H9 (cell line): Measurements from ENCODE around the gene STH. TPM values are rescaled to one million over a fixed set of nuclear protein-coding genes. Genes with fewer than 3 reads are reported as not detected.

Experiments used
- DNase-seq: peaks from one replicate; pipeline ENCODE4 v3.0.0-alpha.2; 2017
- H2AFZ ChIP-seq: one replicate; pipeline ENCODE4 v1.6.1; 2013; ENCODE audit warnings: mild to moderate bottlenecking, low read length, control low read depth, moderate library complexity
- H2AK5ac ChIP-seq: 2 replicates; pipeline ENCODE4 v1.6.1; 2013; ENCODE audit warnings: low read length, control low read depth, mixed read lengths; ENCODE audit not compliant: insufficient read length
- H2BK120ac ChIP-seq: one replicate; pipeline ENCODE4 v1.6.1; 2013; ENCODE audit warnings: low read depth, mild to moderate bottlenecking, low read length, control low read depth, inconsistent platforms; ENCODE audit not compliant: poor library complexity, severe bottlenecking
- H2BK12ac ChIP-seq: 2 replicates; pipeline ENCODE4 v1.6.1; 2013; ENCODE audit warnings: low read length, control low read depth, mixed read lengths, low read depth; ENCODE audit not compliant: insufficient read length
- H2BK15ac ChIP-seq: 2 replicates; pipeline ENCODE4 v1.6.1; 2013; ENCODE audit warnings: low read depth, low read length, control low read depth
- H2BK20ac ChIP-seq: one replicate; pipeline ENCODE4 v1.6.1; 2013; ENCODE audit warnings: low read depth, mild to moderate bottlenecking, low read length, control low read depth, inconsistent platforms; ENCODE audit not compliant: poor library complexity, severe bottlenecking
- H2BK5ac ChIP-seq: 2 replicates; pipeline ENCODE4 v1.6.1; 2013; ENCODE audit warnings: low read length, control low read depth, mixed read lengths; ENCODE audit not compliant: insufficient read length
- H3K14ac ChIP-seq: 2 replicates; pipeline ENCODE4 v1.6.1; 2013; ENCODE audit warnings: low read length, control low read depth; ENCODE audit not compliant: insufficient read depth
- H3K18ac ChIP-seq: 2 replicates; pipeline ENCODE4 v1.6.1; 2013; ENCODE audit warnings: low read depth, mild to moderate bottlenecking, mixed read lengths, low read length, control low read depth; ENCODE audit not compliant: insufficient read length
- H3K23ac ChIP-seq: 2 replicates; pipeline ENCODE4 v1.6.1; 2013; ENCODE audit warnings: low read length, control low read depth, mixed read lengths, low read depth; ENCODE audit not compliant: insufficient read length
- H3K23me2 ChIP-seq: 2 replicates; pipeline ENCODE4 v1.6.1; 2013; ENCODE audit warnings: low read depth, mild to moderate bottlenecking, mixed read lengths, low read length, control low read depth; ENCODE audit not compliant: insufficient read length, poor library complexity, severe bottlenecking
- H3K27ac ChIP-seq: 2 replicates; pipeline ENCODE4 v1.5.1; 2013; ENCODE audit warnings: low read length, control low read depth, mixed read lengths, low read depth; ENCODE audit not compliant: insufficient read length
- H3K27me3 ChIP-seq: 2 replicates; pipeline ENCODE4 v1.6.1; 2013; ENCODE audit warnings: low read length, control low read depth, inconsistent platforms; ENCODE audit not compliant: insufficient read depth
- H3K4ac ChIP-seq: 2 replicates; pipeline ENCODE4 v1.6.1; 2013; ENCODE audit warnings: low read depth, mild to moderate bottlenecking, control low read depth, inconsistent platforms, low read length, moderate library complexity
- H3K4me1 ChIP-seq: 2 replicates; pipeline ENCODE4 v1.6.1; 2013; ENCODE audit warnings: low read length, control low read depth, inconsistent platforms; ENCODE audit not compliant: insufficient read depth
- H3K4me2 ChIP-seq: 2 replicates; pipeline ENCODE4 v1.6.1; 2013; ENCODE audit warnings: low read length, control low read depth, mixed read lengths; ENCODE audit not compliant: insufficient read length, insufficient read depth
- H3K56ac ChIP-seq: 2 replicates; pipeline ENCODE4 v1.6.1; 2013; ENCODE audit warnings: low read depth, mild to moderate bottlenecking, mixed read lengths, low read length, control low read depth; ENCODE audit not compliant: insufficient read length
- H3K79me1 ChIP-seq: 2 replicates; pipeline ENCODE4 v1.6.1; 2013; ENCODE audit warnings: low read depth, mild to moderate bottlenecking, moderate library complexity, low read length, control low read depth, inconsistent platforms; ENCODE audit not compliant: insufficient read depth, poor library complexity, severe bottlenecking
- H3K79me2 ChIP-seq: 2 replicates; pipeline ENCODE4 v1.6.1; 2013; ENCODE audit warnings: low read length, control low read depth, inconsistent platforms; ENCODE audit not compliant: insufficient read depth
- H3K9ac ChIP-seq: 2 replicates; pipeline ENCODE4 v1.6.1; 2013; ENCODE audit warnings: low read length, control low read depth, mixed read lengths; ENCODE audit not compliant: insufficient read length; ENCODE audit errors: extremely low read depth
- H3K9me3 ChIP-seq: one replicate; pipeline ENCODE4 v1.6.1; 2013; ENCODE audit warnings: low read depth, low read length, inconsistent platforms; ENCODE audit not compliant: control insufficient read depth
- H3T11ph ChIP-seq: one replicate; pipeline ENCODE4 v1.6.1; 2013; ENCODE audit warnings: mild to moderate bottlenecking, low read length, control low read depth, inconsistent platforms
- H4K20me1 ChIP-seq: one replicate; pipeline ENCODE4 v1.6.1; 2013; ENCODE audit not compliant: control insufficient read depth, insufficient read length, insufficient read depth
- H4K5ac ChIP-seq: 2 replicates; pipeline ENCODE4 v1.6.1; 2013; ENCODE audit warnings: low read depth, mild to moderate bottlenecking, mixed read lengths, low read length, control low read depth; ENCODE audit not compliant: insufficient read length
- H4K8ac ChIP-seq: replicated peaks from 2 replicates; pipeline ENCODE4 v1.6.1; 2013; ENCODE audit warnings: low read length, control low read depth, mixed read lengths, low read depth; ENCODE audit not compliant: insufficient read length
- H4K91ac ChIP-seq: 2 replicates; pipeline ENCODE4 v1.6.1; 2013; ENCODE audit warnings: low read depth, mild to moderate bottlenecking, moderate library complexity, mixed read lengths, low read length, control low read depth; ENCODE audit not compliant: insufficient read length
- H3K27ac Mint-ChIP-seq, 3 experiments: 2 replicates in 2 of 3; 3 replicates in 1 of 3; pipeline ENCODE4 v1.8.0; 2020 to 2021; ENCODE audit warnings: mixed read lengths in 3 of 3, mild to moderate bottlenecking in 1 of 3, moderate library complexity in 1 of 3
- H3K27me3 Mint-ChIP-seq: 2 replicates; pipeline ENCODE4 v1.8.0; 2021; ENCODE audit warnings: low read depth, mild to moderate bottlenecking, moderate library complexity, mixed read lengths
- H3K36me3 Mint-ChIP-seq, 3 experiments: 2 replicates in 2 of 3; 3 replicates in 1 of 3; pipeline ENCODE4 v1.8.0; 2020 to 2021; ENCODE audit warnings: low read depth in 3 of 3, mixed read lengths in 3 of 3; ENCODE audit not compliant: insufficient read depth in 1 of 3
- H3K4me1 Mint-ChIP-seq, 2 experiments: 2 replicates each; pipeline ENCODE4 v1.8.0; 2020; ENCODE audit warnings: mixed read lengths in 2 of 2
- H3K4me3 Mint-ChIP-seq, 2 experiments: 2 replicates in 1 of 2; 3 replicates in 1 of 2; pipeline ENCODE4 v1.8.0; 2020 to 2021; ENCODE audit warnings: mild to moderate bottlenecking in 2 of 2, mixed read lengths in 2 of 2, moderate library complexity in 1 of 2
- H3K9me3 Mint-ChIP-seq, 2 experiments: 2 replicates in 1 of 2; 3 replicates in 1 of 2; pipeline ENCODE4 v1.8.0; 2020; ENCODE audit warnings: mild to moderate bottlenecking in 2 of 2, mixed read lengths in 2 of 2, moderate library complexity in 1 of 2
- WGBS: extraction: QIAGEN DNeasy Blood & Tissue Kit; methylation state at CpG from one replicate; pipeline ENCODE4 v1.1.7; 2013; ENCODE audit warnings: missing lambda C conversion rate, low lambda C conversion rate, mixed read lengths; ENCODE audit not compliant: insufficient read length; ENCODE audit errors: extremely low coverage; 5-methylcytosine and 5-hydroxymethylcytosine counted together
- total RNA-seq: library from RNA; stranded (reverse); gene quantifications from 2 replicates; pipeline ENCODE4 v1.2.1, GENCODE V29; 2021
- TF ChIP-seq, protein P1 (sequence below): fragments of 200-600 bp; sonication (generic); conservative IDR thresholded peaks from 3 replicates; pipeline ENCODE4 v1.8.0; 2021; ENCODE audit warnings: antibody characterized with exemption, mild to moderate bottlenecking

STH gene
- total RNA-seq, 1 experiment from 2014 or later = not detected

DNA sequence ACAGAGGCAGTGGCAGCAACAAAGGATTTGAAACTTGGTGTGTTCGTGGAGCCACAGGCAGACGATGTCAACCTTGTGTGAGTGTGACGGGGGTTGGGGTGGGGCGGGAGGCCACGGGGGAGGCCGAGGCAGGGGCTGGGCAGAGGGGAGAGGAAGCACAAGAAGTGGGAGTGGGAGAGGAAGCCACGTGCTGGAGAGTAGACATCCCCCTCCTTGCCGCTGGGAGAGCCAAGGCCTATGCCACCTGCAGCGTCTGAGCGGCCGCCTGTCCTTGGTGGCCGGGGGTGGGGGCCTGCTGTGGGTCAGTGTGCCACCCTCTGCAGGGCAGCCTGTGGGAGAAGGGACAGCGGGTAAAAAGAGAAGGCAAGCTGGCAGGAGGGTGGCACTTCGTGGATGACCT is 25.5 kb downstream of the STH start:
- no peak overlapping the region for H3K27ac ChIP-seq
- H3K27me3 ChIP-seq = no peaks in the 10 kb centered on the region
- no peak overlapping the region for H3K9ac ChIP-seq
- H4K20me1 ChIP-seq = no peaks in the 10 kb centered on the region
- no peaks in the 10 kb centered on the region for H3K9me3 ChIP-seq
- H3K4me2 ChIP-seq = no peak overlapping the region
- no peak overlapping the region for H3K18ac ChIP-seq
- H2AK5ac ChIP-seq = no peak overlapping the region
- no peak overlapping the region for H3K4me3 Mint-ChIP-seq
- peaks cover 2% of the 10 kb centered on the region; the same call in 1 of the 2 replicates for H3K4me1 ChIP-seq
- H3K4ac ChIP-seq = no peak overlapping the region
- no peaks in the 10 kb centered on the region for H3K9me3 Mint-ChIP-seq
- no peaks in the 10 kb centered on the region for H3K79me1 ChIP-seq
- no peak overlapping the region for H3T11ph ChIP-seq
- TF ChIP-seq, protein P1, sequence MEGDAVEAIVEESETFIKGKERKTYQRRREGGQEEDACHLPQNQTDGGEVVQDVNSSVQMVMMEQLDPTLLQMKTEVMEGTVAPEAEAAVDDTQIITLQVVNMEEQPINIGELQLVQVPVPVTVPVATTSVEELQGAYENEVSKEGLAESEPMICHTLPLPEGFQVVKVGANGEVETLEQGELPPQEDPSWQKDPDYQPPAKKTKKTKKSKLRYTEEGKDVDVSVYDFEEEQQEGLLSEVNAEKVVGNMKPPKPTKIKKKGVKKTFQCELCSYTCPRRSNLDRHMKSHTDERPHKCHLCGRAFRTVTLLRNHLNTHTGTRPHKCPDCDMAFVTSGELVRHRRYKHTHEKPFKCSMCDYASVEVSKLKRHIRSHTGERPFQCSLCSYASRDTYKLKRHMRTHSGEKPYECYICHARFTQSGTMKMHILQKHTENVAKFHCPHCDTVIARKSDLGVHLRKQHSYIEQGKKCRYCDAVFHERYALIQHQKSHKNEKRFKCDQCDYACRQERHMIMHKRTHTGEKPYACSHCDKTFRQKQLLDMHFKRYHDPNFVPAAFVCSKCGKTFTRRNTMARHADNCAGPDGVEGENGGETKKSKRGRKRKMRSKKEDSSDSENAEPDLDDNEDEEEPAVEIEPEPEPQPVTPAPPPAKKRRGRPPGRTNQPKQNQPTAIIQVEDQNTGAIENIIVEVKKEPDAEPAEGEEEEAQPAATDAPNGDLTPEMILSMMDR = no peak
- DNase-seq = no peak
- no CpG with 5 or more reads among the region's 14 CpGs for WGBS
- no peak overlapping the region for H3K56ac ChIP-seq
- H3K79me2 ChIP-seq = no peaks in the 10 kb centered on the region
- no peak overlapping the region for H2BK12ac ChIP-seq
- no peak overlapping the region for H4K91ac ChIP-seq
- H2AFZ ChIP-seq = no peak overlapping the region
- no peak overlapping the region for H2BK5ac ChIP-seq
- H4K5ac ChIP-seq = no peak overlapping the region
- H3K4me1 Mint-ChIP-seq = peaks cover 32 to 40% of the 10 kb centered on the region in 2 experiments
- no peaks in the 10 kb centered on the region for H3K23me2 ChIP-seq
- H2BK15ac ChIP-seq = no peak overlapping the region
- H3K27me3 Mint-ChIP-seq = no peaks in the 10 kb centered on the region; the same call in 1 of the 2 replicates
- 0 out of 7 replicates have a peak overlapping the region, but pooled peaks of 1 of the 3 experiments have one; percentile 58 for H3K27ac Mint-ChIP-seq
- no peak overlapping the region for H2BK20ac ChIP-seq
- no peak overlapping the region for H2BK120ac ChIP-seq
- H3K36me3 Mint-ChIP-seq = peaks cover 6 to 34% (median 25%) of the 10 kb centered on the region in 3 experiments; a peak in 6 of 7 replicates
- no peak overlapping the region for H3K14ac ChIP-seq
- H4K8ac ChIP-seq = no peak overlapping the region
- no peak overlapping the region for H3K23ac ChIP-seq
